ENCODE measurements around the gene MATR3. TPM values are rescaled to one million over a fixed set of nuclear protein-coding genes. Genes with fewer than 3 reads are reported as not detected.
"Not testable (repeated sequence)": the region's sequence is repeated elsewhere in the genome, so short reads cannot be mapped to it uniquely, and the experiment has no call there.

Gene MATR3
- total RNA-seq, 6 donors from 2014 or later = 125 to 264 (median 158) TPM

DNA sequence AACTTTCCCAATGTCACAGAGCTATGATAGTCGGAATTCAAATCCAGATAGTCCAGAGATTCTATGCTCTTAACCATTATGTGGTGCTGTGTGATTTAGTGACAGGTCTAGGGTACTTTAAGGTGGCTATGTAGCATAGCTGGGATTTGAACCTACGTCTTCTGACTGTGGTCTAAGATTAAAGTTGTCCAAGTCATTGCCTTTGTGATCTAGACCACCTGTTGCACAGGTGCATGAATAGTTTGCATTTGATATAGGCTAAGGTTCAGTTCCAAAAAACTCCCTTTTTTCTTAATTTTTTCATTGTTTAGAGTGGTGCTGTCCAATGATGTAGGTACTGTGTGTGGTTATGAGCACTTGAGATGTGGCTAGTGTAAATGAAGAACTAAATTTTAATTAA is 50.6 kb downstream of the MATR3 start:
- Histone ChIP-seq H3K4me1 (peaks cover 27 to 52% (median 38%) of the 10 kb centered on the region in 4 donors), H3K36me3 (peaks cover 0 to 7% (median 0%) of the 10 kb centered on the region in 4 donors), H3K27me3 (no peaks in the 10 kb centered on the region), H3K4me3 (no peak overlapping the region), H3K27ac (no peak overlapping the region), H3K9me3 (no peaks in the 10 kb centered on the region)
- ATAC-seq (ENCODE audit: low FRiP score in 2 of 2) (no peak), DNase-seq (no peak)
- WGBS, 2 donors = 72 to 90% methylated on average over 2 of the region's 2 CpGs
- TF ChIP-seq POLR2AphosphoS5 (IDR thresholded peaks at IDR 0.05) (no peak), EP300 (IDR thresholded peaks at IDR 0.05) (no peak), POLR2A (IDR thresholded peaks at IDR 0.05) (no peak)
- TF ChIP-seq, protein P1, sequence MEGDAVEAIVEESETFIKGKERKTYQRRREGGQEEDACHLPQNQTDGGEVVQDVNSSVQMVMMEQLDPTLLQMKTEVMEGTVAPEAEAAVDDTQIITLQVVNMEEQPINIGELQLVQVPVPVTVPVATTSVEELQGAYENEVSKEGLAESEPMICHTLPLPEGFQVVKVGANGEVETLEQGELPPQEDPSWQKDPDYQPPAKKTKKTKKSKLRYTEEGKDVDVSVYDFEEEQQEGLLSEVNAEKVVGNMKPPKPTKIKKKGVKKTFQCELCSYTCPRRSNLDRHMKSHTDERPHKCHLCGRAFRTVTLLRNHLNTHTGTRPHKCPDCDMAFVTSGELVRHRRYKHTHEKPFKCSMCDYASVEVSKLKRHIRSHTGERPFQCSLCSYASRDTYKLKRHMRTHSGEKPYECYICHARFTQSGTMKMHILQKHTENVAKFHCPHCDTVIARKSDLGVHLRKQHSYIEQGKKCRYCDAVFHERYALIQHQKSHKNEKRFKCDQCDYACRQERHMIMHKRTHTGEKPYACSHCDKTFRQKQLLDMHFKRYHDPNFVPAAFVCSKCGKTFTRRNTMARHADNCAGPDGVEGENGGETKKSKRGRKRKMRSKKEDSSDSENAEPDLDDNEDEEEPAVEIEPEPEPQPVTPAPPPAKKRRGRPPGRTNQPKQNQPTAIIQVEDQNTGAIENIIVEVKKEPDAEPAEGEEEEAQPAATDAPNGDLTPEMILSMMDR (IDR thresholded peaks at IDR 0.05) = no peak

DNA sequence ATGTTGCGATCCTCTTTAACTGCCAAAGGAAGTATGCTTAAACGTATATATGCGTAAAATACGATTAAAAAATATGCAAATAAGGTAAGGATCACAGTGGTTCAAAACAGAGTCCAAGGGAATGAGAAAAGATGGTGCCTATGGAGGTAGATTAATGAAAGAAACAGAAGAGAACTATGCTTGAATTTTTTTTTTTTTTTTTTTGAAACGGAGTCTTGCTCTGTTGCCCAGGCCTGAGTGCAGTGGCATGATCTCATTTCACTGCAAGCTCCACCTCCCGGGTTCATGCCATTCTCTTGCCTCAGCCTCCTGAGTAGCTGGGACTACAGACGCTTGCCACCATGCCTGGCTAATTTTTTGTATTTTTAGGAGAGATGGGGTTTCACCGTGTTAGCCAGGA is 51.9 kb downstream of the MATR3 start:
- H3K4me3 ChIP-seq; H3K27ac ChIP-seq; H3K27me3 ChIP-seq; H3K9me3 ChIP-seq; DNase-seq; H3K36me3 ChIP-seq; ATAC-seq (ENCODE audit: low FRiP score in 2 of 2): not testable (repeated sequence)
- peaks cover 31 to 65% (median 40%) of the 10 kb centered on the region in 4 donors for H3K4me1 ChIP-seq
- WGBS, 2 donors = 96 to 97% methylated on average over 8 of the region's 8 CpGs

DNA sequence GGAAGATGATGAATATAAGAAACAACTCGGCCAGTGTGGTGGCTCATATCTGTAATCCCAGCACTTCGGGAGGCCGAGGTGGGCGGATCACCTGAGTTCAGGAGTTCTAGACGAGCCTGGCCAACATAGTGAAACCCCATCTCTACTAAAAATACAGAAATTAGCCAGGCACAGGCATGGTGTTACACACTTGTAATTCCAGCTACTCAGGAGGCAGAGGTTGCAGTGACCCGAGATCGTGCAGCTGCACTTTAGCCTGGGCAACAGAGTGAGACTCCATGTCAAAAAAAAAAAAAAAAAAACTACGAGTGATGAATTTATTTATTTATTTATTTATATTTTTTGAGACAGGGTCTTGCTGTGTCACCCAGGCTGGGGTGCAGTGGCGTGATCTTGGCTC is 54.3 kb downstream of the MATR3 start:
- DNase-seq; H3K4me3 ChIP-seq; H3K27ac ChIP-seq; ATAC-seq (ENCODE audit: low FRiP score in 2 of 2); H3K36me3 ChIP-seq; H3K27me3 ChIP-seq; H3K9me3 ChIP-seq: not testable (repeated sequence)
- 93 to 94% methylated on average over 9 of the region's 9 CpGs for WGBS, 2 donors
- peaks cover 22 to 54% (median 30%) of the 10 kb centered on the region in 4 donors for H3K4me1 ChIP-seq

DNA sequence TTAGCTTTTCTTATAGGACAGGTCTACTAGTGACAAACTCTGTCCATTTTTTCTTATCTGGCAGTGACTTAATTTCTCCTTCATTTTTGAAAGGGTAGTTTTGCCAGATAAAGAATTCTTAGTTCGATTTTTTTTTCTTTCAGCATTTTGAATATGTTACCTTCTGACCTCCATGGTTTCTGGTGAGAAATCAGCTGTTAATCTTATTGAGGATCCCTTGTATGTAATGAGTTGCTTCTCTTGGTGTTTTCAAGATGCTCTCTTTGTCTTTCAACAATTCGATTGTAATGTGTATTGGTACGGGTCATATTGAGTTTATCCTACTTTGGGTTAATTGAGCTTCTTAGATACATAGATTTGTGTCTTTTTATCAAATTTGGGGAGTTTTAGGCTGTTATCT is 60.6 kb downstream of the MATR3 start:
- Histone ChIP-seq H3K4me3 (no peak overlapping the region), H3K36me3 (peaks cover 0 to 14% (median 0%) of the 10 kb centered on the region in 4 donors), H3K4me1 (peaks cover 0 to 17% (median 10%) of the 10 kb centered on the region in 4 donors), H3K9me3 (no peaks in the 10 kb centered on the region), H3K27me3 (no peaks in the 10 kb centered on the region), H3K27ac (no peak overlapping the region)
- ATAC-seq (ENCODE audit: low FRiP score in 2 of 2) (no peak), DNase-seq (no peak)
- TF ChIP-seq POLR2AphosphoS5 (IDR thresholded peaks at IDR 0.05) (no peak), EP300 (IDR thresholded peaks at IDR 0.05) (no peak), POLR2A (IDR thresholded peaks at IDR 0.05) (no peak)
- TF ChIP-seq, protein P1 (IDR thresholded peaks at IDR 0.05) = no peak
- WGBS, 2 donors = 93 to 98% methylated on average over 3 of the region's 3 CpGs

DNA sequence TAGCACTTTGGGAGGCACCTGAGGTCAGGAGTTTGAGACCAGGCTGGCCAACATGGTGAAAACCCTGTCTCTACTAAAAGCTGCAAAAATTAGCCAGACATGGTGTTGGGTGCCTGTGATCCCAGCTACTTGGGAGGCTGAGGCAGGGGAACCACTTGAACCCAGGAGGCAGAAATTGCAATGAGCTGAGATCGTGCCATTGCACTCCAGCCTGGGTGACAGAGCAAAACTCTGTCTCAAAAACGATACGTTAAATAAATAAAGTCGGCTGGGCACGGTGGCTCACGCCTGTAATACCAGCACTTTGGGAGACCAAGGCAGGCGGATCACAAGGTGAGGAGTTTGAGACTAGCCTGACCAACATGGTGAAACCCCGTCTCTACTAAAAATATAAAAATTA is 62.4 kb downstream of the MATR3 start:
- H3K27me3 ChIP-seq; ATAC-seq (ENCODE audit: low FRiP score in 2 of 2); H3K9me3 ChIP-seq; DNase-seq; H3K27ac ChIP-seq; H3K4me3 ChIP-seq: not testable (repeated sequence)
- Histone ChIP-seq H3K36me3 (peaks cover 0 to 14% (median 0%) of the 10 kb centered on the region in 4 donors), H3K4me1 (peaks cover 0 to 13% (median 0%) of the 10 kb centered on the region in 4 donors)
- WGBS, 2 donors = 87 to 95% methylated on average over 8 of the region's 8 CpGs

DNA sequence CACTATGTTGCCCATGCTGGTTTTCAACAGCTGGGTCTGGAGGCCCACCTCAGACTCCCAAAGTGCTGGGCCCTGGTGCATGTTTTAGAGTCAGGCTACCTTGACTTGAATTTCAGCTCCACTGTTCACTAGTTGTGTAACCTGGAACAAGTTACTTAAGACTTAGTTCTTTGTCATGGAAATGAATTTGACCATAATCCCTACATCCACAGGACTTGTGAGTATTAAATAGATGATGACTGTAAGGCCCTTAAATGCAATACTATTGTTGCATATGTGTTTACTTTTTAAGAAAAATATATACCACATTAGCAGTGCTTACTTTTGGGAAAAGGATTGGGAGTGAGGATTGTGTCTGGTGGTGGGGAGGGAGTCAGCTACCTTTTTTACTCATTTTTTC is 64.5 kb downstream of the MATR3 start:
- H3K4me3 ChIP-seq = no peak overlapping the region
- TF ChIP-seq, protein P1 (IDR thresholded peaks at IDR 0.05) = no peak
- no peaks in the 10 kb centered on the region for H3K27me3 ChIP-seq
- ATAC-seq (ENCODE audit: low FRiP score in 2 of 2) (no peak), DNase-seq (no peak)
- no peak overlapping the region for H3K27ac ChIP-seq
- peaks cover 0 to 10% (median 0%) of the 10 kb centered on the region in 4 donors for H3K4me1 ChIP-seq
- no peaks in the 10 kb centered on the region for H3K9me3 ChIP-seq
- peaks cover 0 to 14% (median 0%) of the 10 kb centered on the region in 4 donors for H3K36me3 ChIP-seq
